HL-60/S4 treated with phorbol 12-myristate 13-acetate at 8.2 ng/mL for 4 days and 3 days (cell line): ENCODE results near the gene SYNDIG1.

ENCODE experiments used
- in situ Hi-C: fragments of 300-500 bp; cut with MboI; formaldehyde crosslinking; loops from 2 replicates; pipeline ENCODE4 v1.15.0; 2022; ENCODE audit warnings: low sequenced_read_pairs

The SYNDIG1 gene

DNA sequence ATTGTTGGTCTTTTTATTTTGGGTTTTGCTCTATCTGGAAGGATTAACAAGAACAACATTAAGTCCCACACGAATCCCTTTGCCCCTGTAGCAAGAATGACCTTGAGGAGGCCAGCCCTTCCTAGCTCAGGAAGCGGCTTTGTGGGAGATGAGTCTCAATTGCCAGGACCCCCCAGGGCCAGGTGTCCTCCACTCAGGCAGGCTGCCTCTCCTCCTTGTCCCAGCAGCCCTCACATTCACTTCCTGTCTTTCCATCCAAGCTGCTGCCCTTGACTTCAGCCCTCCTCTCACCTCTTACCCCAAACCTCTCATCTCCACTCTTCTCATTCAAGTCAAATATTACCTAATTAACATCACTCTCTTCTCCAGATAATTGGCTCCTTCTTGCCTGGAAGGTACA lies 22.6 kb upstream of the SYNDIG1 start:
- in situ Hi-C loops = no loop called here

DNA sequence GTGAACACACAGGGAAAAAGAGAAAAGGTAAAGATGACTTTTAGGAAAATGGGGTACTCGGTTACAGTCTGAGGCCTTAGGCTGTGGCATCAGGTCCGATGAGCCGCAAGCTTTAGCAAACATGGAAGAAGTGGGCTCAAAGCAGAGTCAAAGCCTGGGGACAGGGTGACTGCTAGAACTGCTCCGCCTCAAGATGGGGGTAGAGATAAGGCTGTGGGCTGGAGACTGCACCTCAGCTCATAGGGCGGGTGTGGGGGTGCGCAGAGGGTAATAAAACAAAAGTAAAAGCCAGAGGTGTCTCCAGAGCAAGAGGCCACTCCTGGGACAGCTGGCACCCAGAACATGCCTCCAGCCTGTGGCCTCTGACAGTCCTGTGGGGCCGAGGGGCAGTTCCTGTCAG lies 21.3 kb upstream of the SYNDIG1 start:
- in situ Hi-C loops = no loop called here

DNA sequence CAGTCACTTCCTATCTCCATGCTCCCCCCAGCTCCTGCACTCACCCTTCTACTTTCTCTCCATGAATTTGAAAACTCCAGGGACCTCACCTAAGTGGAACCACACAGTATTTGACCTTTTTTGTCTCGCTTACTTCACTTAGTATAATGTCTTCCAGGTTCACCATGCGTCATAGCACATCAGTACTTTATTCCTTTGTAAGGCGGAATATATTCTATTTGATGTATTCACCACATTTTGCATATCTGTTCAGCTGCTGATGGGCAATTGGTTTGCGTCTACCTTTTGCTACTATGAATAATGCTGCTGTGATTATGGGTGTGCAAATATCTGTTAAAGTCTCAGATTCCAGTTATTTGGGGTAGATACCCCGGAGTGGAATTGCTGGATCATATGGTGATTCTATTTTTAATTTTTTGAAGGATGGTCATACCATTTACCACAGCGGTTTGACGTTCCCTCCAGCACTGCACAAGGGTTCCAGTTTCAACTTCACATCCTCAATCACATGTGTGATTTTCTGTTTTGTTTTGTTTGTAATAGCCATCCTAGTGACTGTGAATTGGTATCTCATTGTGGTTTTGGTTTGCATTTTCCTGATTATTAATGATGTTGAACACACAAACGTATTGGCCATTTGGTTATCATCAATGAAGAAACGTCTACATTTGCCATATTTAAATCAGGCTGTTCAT lies 20.3 kb upstream of the SYNDIG1 start:
- in situ Hi-C loops = no loop called here

DNA sequence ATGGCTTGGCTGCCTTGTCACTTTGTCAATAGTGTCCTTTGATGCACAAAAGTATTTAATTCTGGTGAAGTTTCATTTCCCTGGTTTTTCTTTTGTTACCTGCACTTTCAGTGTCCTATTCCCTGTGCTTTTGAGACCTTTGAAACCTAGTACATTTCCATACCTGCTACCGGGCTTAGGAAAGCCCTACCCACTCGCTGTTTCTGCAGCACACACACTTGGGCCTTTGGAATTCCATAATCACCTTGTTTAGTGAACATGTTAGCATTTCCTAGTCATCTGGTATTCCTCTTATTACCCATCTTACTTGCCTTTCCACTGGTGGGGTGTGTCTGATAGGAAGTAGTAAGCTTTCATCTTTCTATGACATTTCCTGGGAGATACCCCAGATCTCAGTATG lies 19.3 kb upstream of the SYNDIG1 start:
- in situ Hi-C loops = no loop called here

DNA sequence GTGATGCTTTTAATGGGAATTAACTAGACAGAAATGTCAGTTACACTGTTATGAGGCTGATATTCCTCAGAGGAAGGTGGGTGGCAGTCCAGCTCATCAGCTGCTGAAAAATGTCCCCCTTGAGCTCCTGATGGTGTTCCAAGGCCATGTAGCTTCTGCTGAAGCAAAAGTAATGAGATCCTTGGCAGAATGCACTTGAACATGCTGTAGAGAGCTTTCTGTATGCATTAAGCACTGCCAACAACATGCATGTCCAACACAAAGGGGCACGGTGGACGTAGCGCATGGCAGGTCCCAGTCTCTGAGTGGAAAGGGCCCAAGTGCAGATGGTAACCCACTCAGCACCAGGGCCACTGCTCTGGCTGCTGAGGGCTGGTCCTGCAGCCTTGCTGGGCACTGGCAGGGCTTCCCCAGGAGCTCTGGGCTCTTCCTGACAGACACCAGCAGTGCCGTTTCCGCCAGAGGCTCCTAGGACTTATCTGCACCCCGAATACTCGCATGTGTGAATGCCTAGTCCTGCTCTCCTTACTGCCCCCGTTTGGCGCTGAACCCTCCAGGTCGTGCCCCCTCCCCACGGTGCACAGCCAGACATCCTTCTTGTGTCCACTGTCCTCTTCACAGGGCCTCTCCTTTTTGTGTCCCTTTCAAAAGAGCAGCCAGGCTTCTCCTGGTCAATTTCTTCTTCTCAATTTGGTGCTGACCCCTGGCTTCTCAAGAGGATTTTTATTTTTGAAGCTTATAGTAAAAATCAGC lies 18.6 kb upstream of the SYNDIG1 start:
- in situ Hi-C loops = no loop called here

DNA sequence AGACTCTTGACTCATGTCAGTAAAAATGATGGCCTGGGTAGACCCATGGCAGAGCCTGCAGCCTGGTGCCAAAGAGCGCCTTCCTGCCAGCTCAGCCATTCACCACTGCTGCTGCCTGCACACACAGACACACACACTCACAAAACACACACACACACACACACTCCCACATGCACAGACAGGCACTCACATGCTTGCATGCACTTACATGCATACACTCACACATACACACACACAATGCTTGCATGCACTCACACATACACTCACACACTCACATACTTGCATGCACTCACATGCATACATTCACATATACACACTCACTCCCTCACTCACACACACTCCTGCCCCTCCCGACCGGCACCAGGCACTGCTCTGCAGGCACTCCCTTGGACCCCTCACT lies 18.0 kb upstream of the SYNDIG1 start:
- in situ Hi-C loops = no loop called here

DNA sequence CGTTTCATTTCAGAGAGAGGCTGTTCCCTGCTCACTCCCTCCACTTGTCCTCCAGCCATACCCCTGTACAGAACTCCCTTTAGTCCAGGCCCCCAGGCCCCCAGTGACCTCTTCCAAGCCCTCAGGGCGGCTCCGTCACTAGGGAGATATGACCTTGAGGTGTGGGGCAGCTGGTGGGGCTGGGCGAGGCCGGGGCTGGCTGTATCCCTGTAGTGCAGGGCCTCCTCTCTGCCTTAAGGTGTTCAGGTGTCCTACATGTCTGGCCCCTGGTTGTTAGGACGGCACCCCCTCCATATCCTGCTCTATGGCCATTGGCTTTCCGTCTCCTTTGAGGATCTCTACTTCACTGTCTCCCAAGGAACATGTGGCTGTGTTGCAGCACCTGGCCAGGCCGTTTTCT lies 17.4 kb upstream of the SYNDIG1 start:
- in situ Hi-C loops = no loop called here

DNA sequence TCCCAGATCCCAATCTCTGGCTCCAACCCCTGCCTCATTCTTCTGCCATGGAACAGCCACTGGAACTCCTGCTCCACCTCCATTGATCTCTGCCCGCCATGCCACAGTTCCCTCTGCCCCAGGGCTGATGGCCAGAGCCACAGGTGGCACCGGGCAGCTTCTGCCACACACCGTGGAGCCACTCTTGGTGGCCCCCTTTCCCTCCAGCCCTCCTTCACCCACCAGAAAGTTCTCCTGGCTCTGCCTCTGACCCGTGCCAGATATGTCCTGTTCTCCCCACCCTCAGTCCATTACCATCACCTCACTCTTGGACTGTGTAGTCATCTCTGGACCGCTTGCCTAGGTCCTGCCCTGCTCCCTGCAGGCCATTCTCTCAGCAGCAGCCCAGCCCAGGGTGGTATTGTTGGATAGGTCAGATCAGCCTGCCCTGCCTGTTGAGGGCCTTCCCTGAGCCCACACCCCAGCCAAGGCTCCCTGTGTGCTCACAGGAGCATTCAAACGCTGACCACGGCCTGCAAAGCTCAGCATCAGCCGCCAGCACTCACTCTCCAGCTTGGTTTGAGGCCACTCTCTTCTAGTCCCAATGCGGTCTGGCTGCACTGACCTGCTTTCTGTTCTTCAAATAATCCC lies 16.8 kb upstream of the SYNDIG1 start:
- in situ Hi-C loops = no loop called here

DNA sequence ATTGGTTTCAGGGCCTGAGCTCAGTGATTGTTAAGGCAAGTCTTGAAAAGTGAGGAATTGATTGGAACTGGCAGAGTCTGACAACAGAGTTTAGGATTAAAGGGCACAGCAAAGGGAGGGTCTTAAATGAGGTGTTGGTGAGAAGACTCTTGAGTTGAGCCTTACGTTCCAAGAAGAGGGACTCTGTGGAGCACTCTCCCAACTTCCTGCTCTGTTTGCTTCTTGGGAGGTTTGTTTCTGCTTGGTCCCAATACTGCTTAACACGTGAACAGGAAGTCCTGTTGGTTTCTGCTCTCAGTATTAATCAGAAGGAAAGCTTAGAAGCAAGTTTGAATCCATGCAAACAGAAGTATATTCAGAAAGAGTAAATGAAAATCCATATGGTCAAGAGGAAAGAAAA lies 15.6 kb upstream of the SYNDIG1 start:
- in situ Hi-C loops = no loop called here

DNA sequence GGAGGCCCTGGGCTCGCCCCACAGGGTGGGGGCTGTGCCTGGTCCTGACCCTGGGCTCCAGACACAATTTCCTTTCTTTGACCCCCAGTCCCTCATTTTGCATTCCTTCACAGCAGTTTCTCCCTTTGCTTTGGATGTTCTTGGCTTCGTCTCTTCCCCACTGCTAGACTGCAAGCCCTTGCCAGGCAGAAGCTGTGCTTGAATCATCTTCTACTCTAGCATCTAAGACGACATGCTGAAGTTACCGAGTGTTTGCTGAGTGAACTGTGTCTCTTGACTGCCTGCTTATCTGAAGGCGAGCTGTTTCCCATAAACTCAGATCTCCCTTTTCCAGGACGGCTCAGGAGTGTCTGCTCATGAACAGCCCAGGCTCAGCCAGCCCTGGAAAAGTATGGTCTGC lies 14.3 kb upstream of the SYNDIG1 start:
- in situ Hi-C loops = no loop called here

DNA sequence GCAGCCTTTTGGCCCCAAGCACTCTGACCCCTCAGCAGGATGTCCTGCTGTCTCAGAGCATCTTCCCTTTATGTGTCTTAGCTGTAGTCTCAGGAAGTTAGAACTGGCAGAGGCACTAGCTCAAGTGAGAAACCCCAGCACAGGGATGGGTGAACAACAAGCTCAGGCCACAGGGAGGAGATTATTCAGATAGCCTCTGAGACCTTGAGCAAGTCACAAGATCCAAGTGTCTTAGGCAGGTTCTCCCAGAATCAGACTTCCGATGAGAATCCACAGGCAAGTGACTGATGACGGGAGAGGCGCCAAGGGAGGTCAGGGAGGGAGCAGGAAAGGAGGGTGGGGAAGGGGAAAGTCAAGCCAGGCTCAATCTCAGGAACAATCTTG lies 13.0 kb upstream of the SYNDIG1 start:
- in situ Hi-C loops = no loop called here

DNA sequence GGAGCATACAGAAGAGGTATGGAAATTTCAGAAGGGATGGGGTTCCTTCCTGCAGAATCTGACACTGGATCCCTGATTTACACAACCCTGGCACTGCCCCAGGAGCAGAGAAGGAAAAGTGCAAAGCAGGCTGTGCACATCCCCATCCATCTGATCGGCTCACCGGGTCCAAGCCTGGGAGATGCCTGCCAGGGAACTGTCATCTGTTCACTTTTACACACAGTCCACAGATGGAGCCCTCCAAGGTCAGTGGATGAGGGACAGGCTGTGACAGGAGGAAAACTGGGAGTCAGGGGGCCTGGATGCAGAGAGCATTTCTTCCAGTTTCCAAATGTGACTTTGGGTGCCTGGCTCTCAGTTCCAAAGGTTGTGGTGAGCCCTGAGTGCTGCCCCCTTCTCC lies 11.0 kb upstream of the SYNDIG1 start:
- in situ Hi-C loops = no loop called here

DNA sequence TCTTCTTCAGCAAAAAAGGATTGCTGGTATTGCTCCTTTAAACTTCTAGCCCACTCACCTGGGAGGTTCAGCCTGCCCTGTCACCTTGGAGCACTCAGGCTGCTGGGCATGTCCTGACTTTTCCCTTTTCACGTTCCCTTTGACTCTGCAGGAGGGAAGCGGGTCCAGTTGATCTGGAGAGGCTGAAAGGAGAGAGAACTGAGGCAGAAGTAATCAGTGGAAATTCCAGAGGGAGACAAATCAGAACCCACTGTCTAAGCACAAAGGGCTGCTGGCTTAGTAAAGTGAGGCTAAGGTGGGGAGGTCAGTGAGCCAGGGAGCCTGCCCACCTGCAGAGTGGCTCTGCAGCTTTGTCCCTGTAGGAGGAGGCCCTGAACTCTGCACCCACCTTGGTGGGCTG lies 9.7 kb upstream of the SYNDIG1 start:
- in situ Hi-C loops = no loop called here

DNA sequence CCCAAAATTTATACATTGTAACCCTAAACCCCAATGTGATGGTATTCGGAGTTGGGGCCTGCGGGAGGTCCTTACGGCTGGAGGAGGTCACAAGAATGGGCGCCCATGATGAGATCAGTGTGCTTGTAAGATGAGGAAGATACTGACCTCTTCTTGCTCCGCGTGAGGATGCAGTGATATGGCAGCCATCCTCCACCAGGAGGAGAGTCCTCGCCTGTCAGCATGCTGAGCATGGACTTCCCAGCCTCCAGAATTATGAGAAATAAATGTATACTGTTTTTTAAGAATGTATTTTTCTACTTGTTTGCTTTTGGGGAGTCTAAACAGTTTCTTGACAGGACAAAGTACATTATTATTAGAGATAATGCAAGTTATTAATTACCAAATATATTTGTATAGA lies 8.7 kb upstream of the SYNDIG1 start:
- in situ Hi-C loops = no loop called here

DNA sequence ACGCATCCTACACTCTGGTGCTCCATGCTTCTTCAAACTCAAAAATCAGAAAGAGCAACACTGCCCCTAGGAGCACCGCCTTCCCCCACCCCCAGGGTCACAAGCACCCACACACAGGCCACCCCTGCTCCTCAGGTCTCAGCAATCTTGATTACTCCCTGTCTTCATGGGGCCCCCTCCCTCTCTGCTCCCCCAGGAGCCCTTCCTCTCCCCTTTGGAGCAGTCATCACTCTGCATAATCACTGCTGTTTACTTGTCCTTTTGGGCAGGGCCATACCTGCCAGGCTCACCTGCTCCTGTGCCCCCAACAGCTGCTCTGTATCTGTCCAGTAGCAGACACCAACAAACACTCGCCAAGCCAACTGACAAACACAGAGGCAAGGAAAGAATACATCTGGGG lies 7.6 kb upstream of the SYNDIG1 start:
- in situ Hi-C loops = no loop called here

DNA sequence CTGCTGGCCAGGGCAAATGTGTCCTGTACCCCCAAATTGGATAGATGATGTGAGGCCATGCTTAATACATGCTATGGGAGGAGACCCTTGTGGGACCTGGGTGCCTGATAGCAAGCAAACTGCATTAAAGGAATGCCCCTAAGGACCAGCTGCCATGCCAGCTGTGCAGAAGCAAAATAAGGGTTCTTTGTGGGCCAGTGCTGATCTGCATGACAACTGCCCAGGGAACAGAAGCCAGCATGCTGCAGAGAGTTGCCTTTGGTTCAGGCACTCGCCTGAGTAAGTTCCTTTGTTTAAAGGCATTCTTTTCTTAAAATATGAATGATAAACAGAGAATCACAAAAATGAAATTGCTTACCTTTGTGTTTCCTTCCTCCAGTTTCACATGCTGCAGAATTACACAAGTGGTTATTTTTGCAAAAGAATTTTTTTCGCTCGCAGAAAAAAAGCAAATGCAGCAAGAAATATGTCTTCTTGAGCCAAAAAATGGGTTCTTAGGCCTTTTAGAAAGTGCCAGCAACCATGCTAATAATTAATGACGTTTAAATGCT lies 6.9 kb upstream of the SYNDIG1 start:
- in situ Hi-C loops = no loop called here

DNA sequence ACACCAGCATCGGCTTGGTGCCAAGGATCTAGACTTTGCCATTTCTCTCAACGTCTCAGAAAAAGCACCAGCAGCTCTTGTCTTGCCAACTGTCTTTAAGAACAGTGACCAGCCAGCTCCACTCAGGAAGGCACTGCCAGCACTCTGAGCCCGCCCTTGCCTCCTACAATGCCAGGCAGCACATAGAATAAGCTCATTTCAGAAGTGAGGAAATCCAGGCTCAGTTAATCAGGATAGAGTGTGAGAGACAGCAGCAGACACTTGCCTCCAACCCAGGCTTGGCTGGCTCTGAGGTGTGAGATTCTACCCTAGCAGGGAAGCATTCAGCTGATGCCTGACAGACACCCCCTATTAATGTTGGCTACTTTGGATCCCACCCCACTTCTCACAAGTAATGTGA lies 4.3 kb upstream of the SYNDIG1 start:
- in situ Hi-C loops = no loop called here

DNA sequence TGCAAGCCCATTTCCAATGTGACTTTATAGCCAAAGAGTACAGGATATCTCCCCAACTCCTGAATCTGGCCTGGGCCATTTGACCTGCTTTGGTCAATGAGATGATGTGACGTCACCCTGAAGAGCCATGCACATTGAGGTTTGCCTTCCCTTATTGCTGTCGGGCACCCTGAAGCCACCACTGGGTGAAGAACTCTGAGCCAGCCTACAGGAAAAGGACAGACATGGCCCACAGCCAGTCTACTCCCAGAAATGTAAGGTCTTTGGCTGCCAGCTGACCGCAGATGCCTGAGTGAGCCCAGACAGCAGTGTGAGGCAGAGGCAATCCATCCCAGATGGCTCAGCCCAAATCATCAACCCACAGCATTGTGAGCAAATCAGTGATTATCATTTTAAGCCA lies 3.7 kb upstream of the SYNDIG1 start:
- in situ Hi-C loops = no loop called here

DNA sequence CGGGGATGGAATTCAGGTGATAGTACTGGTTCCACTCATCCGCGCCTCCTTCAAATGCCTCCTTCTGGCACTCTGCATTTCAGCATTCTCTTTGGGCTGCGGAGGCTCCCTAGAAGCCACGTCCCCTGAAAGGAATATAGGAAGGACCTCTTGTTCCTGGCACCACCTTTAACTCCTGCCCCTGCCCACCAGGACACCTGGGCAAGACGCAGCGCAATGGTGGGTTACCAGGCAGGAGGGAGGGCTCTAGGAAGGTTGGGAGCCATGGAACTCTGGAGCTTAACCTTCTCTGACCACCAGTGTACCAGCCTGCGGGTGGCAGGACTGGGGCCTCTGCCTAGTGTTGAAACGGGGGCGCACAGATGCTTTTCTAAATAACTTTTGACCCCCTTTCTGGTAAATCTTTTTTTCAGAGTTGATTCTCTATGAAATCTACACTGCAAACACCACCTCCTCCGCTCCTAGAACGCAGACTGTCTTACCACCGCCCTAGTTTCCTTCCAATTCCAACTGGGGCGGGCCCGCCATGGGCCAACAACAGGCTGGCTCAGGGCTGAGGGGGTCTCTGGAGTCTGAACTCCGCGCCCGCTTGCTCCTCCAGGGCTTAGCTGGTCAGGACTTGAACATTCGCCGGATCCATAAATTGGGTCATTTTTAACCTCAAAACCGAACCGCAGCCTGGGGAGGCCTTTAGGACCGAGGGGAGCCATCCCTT lies 871 bp upstream of the SYNDIG1 start:
- in situ Hi-C loops = no loop called here

DNA sequence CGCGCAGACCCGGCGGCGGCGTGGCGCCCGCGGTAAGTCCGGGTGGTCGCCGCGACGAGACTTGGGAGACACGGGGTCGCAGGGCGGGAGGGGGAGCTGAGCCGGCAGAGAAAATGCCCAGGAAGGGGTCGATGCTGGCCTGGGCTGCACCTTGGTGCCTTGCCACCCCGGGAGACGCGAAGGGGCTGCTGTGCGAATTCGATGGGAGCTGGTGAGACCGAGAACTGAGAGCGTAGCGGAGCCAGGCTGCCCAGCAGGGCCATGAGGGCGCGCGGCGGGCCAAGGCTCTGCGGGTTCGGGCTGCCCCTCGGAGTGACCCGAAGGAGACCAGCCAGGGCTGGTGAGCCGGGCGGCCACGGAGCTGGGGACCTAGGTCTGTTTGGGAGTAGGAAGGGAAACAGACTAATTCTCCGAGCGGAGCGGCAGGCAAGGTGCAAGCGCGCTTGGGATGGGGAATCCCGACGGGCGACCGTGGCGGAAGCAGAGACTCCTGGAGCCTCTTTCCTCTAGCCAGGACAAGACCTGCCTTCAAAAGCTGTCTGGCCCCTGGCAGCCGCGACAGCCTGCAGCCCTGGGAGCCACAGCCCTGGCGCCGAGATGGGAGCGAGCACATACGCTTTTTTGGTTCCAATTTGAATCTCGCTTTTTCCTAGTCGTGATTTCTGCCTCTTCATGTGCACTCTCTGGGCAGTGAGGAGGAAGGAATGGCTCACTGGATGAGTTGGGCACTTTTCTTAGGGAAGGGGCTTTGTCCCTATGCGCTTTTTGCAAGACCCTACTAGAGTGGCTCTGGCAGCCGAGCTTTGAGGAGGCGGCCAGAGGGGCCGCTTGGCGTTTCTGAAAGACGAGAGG lies 691 bp downstream of the SYNDIG1 start:
- in situ Hi-C loops = no loop called here
